ENCODE results near the gene SLC25A29. TPM values are rescaled to one million over a fixed set of nuclear protein-coding genes. Genes with fewer than 3 reads are reported as not detected.

SLC25A29 gene
- total RNA-seq, 2 donors from 2014 or later = 234 to 263 TPM

GRCh38 chr14:100292301-100292775, 13.9 kb downstream of the SLC25A29 start:
- Mint-ChIP-seq H3K4me1 (no peaks in the 10 kb centered on the region), H3K4me3 (no peak overlapping the region), H3K27ac (no peak overlapping the region), H3K9me3 (no peaks in the 10 kb centered on the region), H3K36me3 (ENCODE audit: low read depth) (peaks cover 38% of the 10 kb centered on the region), H3K27me3 (ENCODE audit: insufficient read depth) (no peaks in the 10 kb centered on the region)
- H3K36me3 ChIP-seq (ENCODE audit: control insufficient read depth, insufficient read depth, low read length) = peaks cover 41% of the 10 kb centered on the region
- peaks cover 4% of the 10 kb centered on the region for H3K4me1 ChIP-seq (ENCODE audit: control insufficient read depth, insufficient read depth, low read length)
- no peaks in the 10 kb centered on the region for H3K27me3 ChIP-seq (ENCODE audit: control insufficient read depth, insufficient read depth, low read length, poor library complexity, severe bottlenecking)
- TF ChIP-seq CTCF (conservative IDR thresholded peaks at IDR 0.05) = no peak
- no peak overlapping the region for H3K4me3 ChIP-seq (ENCODE audit: low read length)
- WGBS, 2 experiments (ENCODE audit: insufficient coverage in 1 of 2, insufficient read length in 1 of 2) = 94 to 97% methylated on average over 46 to 61 of the region's 61 CpGs
- no peaks in the 10 kb centered on the region for H3K9me3 ChIP-seq (ENCODE audit: control insufficient read depth, low read length)
- no peak overlapping the region for H3K9ac ChIP-seq (ENCODE audit: extremely low read depth, low read length, poor library complexity, severe bottlenecking)
- DNase-seq = no peak
- no peak overlapping the region for H3K27ac ChIP-seq (ENCODE audit: low read depth, low read length)

- 94 to 98% methylated on average over 7 to 13 of the region's 13 CpGs for WGBS, 2 experiments (ENCODE audit: insufficient coverage in 1 of 2, insufficient read length in 1 of 2)
- Mint-ChIP-seq H3K36me3 (ENCODE audit: low read depth) (peaks cover 29% of the 10 kb centered on the region), H3K9me3 (no peaks in the 10 kb centered on the region), H3K4me1 (no peaks in the 10 kb centered on the region), H3K27me3 (ENCODE audit: insufficient read depth) (no peaks in the 10 kb centered on the region), H3K4me3 (no peak overlapping the region), H3K27ac (no peak overlapping the region)
- H3K27ac ChIP-seq (ENCODE audit: low read depth, low read length) = no peak overlapping the region
- peak; percentile 42 for DNase-seq
- no peak overlapping the region for H3K4me3 ChIP-seq (ENCODE audit: low read length)
- no peak overlapping the region for H3K9ac ChIP-seq (ENCODE audit: extremely low read depth, low read length, poor library complexity, severe bottlenecking)
- TF ChIP-seq CTCF (conservative IDR thresholded peaks at IDR 0.05) = no peak
- no peaks in the 10 kb centered on the region for H3K27me3 ChIP-seq (ENCODE audit: control insufficient read depth, insufficient read depth, low read length, poor library complexity, severe bottlenecking)
- H3K36me3 ChIP-seq (ENCODE audit: control insufficient read depth, insufficient read depth, low read length) = peaks cover 34% of the 10 kb centered on the region
- H3K9me3 ChIP-seq (ENCODE audit: control insufficient read depth, low read length) = no peaks in the 10 kb centered on the region
- peaks cover 4% of the 10 kb centered on the region for H3K4me1 ChIP-seq (ENCODE audit: control insufficient read depth, insufficient read depth, low read length)
Observed at GRCh38 chr14:100291305-100292075, 14.8 kb downstream of the SLC25A29 start.

- peaks cover 27% of the 10 kb centered on the region for H3K36me3 ChIP-seq (ENCODE audit: control insufficient read depth, insufficient read depth, low read length)
- H3K9me3 Mint-ChIP-seq = no peaks in the 10 kb centered on the region
- WGBS, 2 experiments (ENCODE audit: insufficient coverage in 1 of 2, insufficient read length in 1 of 2) = 91 to 95% methylated on average over 12 of the region's 12 CpGs
- no peaks in the 10 kb centered on the region for H3K4me1 Mint-ChIP-seq
- H3K27ac ChIP-seq (ENCODE audit: low read depth, low read length) = no peak overlapping the region
- H3K27me3 Mint-ChIP-seq (ENCODE audit: insufficient read depth) = no peaks in the 10 kb centered on the region
- no peak overlapping the region for H3K9ac ChIP-seq (ENCODE audit: extremely low read depth, low read length, poor library complexity, severe bottlenecking)
- peaks cover 4% of the 10 kb centered on the region for H3K4me1 ChIP-seq (ENCODE audit: control insufficient read depth, insufficient read depth, low read length)
- peaks cover 23% of the 10 kb centered on the region for H3K36me3 Mint-ChIP-seq (ENCODE audit: low read depth)
- no peak overlapping the region for H3K27ac Mint-ChIP-seq
- no peak overlapping the region for H3K4me3 Mint-ChIP-seq
- TF ChIP-seq CTCF (conservative IDR thresholded peaks at IDR 0.05) = no peak
- DNase-seq = peak; percentile 42
- no peaks in the 10 kb centered on the region for H3K27me3 ChIP-seq (ENCODE audit: control insufficient read depth, insufficient read depth, low read length, poor library complexity, severe bottlenecking)
- no peaks in the 10 kb centered on the region for H3K9me3 ChIP-seq (ENCODE audit: control insufficient read depth, low read length)
- no peak overlapping the region for H3K4me3 ChIP-seq (ENCODE audit: low read length)
Observed at GRCh38 chr14:100290607-100291304, 15.5 kb downstream of the SLC25A29 start.

Data from endodermal cell (in vitro differentiated cells).